Heart left ventricle (tissue), 13 donors: ENCODE results near the gene THSD4.

Source experiments
- POLR2A ChIP-seq, 2 donors: fragments of 450-650 bp; IDR thresholded peaks; one replicate each; pipeline ENCODE4 v1.6.1; 2017; ENCODE audit warnings: antibody characterized with exemption in 2 of 2, mild to moderate bottlenecking in 2 of 2, moderate library complexity in 2 of 2
- TF ChIP-seq, protein P1 (sequence below), 12 donors: fragments of 200-600 bp; sonication (generic) in 4 of 12; IDR thresholded peaks; one replicate each; pipeline versions ENCODE4 v1.5.0 to v1.8.0; 2018 to 2022; ENCODE audit warnings: antibody characterized with exemption in 12 of 12, mild to moderate bottlenecking in 5 of 12
- donor health status: ischemic (EF 13 %, LVEDD 7.1; RV severe dilation, severe dysfunction).
- donor health status: DM: no; HTN: yes; CAD: no.
- donor health status: DM: no; HTN: no; CAD: no.
- donor health status: ischemic (EF 25% LVEDD 6.9; RV normal size, moderate dysfunction).
- donor health status: ischemic (EF 25% LVEDD 5.7; RV mildly dilated, moderate dysfunction).
- donor health status: ischemic (EF 35%, LVEDD 5.7; RV mildly dilated, moderate dysfunction).
- donor health status: nonischemic (EF 11% LVEDD 7.7; RV severe dilation, severe dysfunction).
- donor health status: DM: yes; HTN: yes; CAD: no.
- donor health status: PGD.
- donor health status: ischemic (EF 29% LVEDD 5.4; RV normal size, mild dysfunction).
- donor health status: nonischemic (EF 23%, LVEDD 6.1; RV moderate dilation, normal function).

DNA sequence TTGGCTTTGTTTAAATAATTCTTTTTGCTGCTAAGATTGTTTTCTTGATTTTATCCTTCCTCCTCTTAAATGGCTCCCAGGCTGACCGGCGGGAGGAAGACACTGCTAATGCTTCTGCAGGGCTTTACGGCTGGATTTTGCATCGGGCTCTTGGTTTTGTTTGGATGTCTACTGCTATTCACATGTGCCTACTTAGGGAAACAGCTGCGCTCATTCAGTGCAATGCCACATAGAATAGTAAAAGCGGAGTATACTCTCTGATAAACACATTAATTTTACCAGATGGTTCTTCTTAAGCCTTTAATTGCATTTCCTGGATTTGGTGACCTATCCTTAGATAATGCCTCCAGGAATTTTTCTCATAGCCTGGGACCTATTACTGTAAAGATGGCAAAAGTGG is 146.6 kb downstream of the THSD4 start:
- no peak for TF ChIP-seq POLR2A (IDR thresholded peaks at IDR 0.05)
- TF ChIP-seq, protein P1, sequence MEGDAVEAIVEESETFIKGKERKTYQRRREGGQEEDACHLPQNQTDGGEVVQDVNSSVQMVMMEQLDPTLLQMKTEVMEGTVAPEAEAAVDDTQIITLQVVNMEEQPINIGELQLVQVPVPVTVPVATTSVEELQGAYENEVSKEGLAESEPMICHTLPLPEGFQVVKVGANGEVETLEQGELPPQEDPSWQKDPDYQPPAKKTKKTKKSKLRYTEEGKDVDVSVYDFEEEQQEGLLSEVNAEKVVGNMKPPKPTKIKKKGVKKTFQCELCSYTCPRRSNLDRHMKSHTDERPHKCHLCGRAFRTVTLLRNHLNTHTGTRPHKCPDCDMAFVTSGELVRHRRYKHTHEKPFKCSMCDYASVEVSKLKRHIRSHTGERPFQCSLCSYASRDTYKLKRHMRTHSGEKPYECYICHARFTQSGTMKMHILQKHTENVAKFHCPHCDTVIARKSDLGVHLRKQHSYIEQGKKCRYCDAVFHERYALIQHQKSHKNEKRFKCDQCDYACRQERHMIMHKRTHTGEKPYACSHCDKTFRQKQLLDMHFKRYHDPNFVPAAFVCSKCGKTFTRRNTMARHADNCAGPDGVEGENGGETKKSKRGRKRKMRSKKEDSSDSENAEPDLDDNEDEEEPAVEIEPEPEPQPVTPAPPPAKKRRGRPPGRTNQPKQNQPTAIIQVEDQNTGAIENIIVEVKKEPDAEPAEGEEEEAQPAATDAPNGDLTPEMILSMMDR (IDR thresholded peaks at IDR 0.05) = no peak
